Natural killer cell (primary cell): ENCODE measurements around the gene ZNF511. TPM values are rescaled to one million over a fixed set of nuclear protein-coding genes. Genes with fewer than 3 reads are reported as not detected.

Experiments used
- ATAC-seq, 3 donors: fragments of 150-1000 bp in 2 of 3; fragments of 200-7000 bp in 1 of 3; cut with Tn5 transposase; 1 replicate in 1 of 3; 2 replicates in 2 of 3; pipeline ENCODE4 v1.10.0; 2021; ENCODE audit warnings: mild to moderate bottlenecking in 2 of 3, moderate library complexity in 2 of 3
- DNase-seq, 2 donors: peaks; one replicate each; pipeline versions ENCODE4 v3.0.0 to v3.0.0-alpha.2; 2013 to 2021; ENCODE audit warnings: mixed read lengths in 1 of 2
- H3K27ac ChIP-seq: one replicate; pipeline ENCODE4 v1.5.1; 2013; ENCODE audit warnings: mild to moderate bottlenecking, low read length
- H3K27me3 ChIP-seq: one replicate; pipeline ENCODE4 v1.6.1; 2013; ENCODE audit warnings: low read length; ENCODE audit not compliant: control insufficient read depth, insufficient read depth
- H3K36me3 ChIP-seq: one replicate; pipeline ENCODE4 v1.6.1; 2013; ENCODE audit warnings: low read length; ENCODE audit not compliant: control insufficient read depth, insufficient read depth
- H3K4me1 ChIP-seq: one replicate; pipeline ENCODE4 v1.6.1; 2013; ENCODE audit warnings: low read length; ENCODE audit not compliant: control insufficient read depth, insufficient read depth
- H3K4me3 ChIP-seq: one replicate; pipeline ENCODE4 v1.5.1; 2013; ENCODE audit warnings: low read length
- H3K9me3 ChIP-seq: one replicate; pipeline ENCODE4 v1.6.1; 2013; ENCODE audit warnings: low read length; ENCODE audit not compliant: control insufficient read depth, insufficient read depth
- H3K27ac Mint-ChIP-seq, 2 donors: one replicate each; pipeline ENCODE4 v1.8.0; 2022; ENCODE audit warnings: mild to moderate bottlenecking in 2 of 2, mixed read lengths in 2 of 2, moderate library complexity in 1 of 2
- H3K27me3 Mint-ChIP-seq, 2 donors: one replicate each; pipeline ENCODE4 v1.8.0; 2022; ENCODE audit warnings: low read depth in 2 of 2, mixed read lengths in 2 of 2
- H3K36me3 Mint-ChIP-seq: one replicate; pipeline ENCODE4 v1.8.0; 2022; ENCODE audit warnings: mixed read lengths
- H3K4me1 Mint-ChIP-seq, 2 donors: one replicate each; pipeline ENCODE4 v1.8.0; 2022; ENCODE audit warnings: mixed read lengths in 2 of 2
- H3K4me3 Mint-ChIP-seq: one replicate; pipeline ENCODE4 v1.8.0; 2022; ENCODE audit warnings: mild to moderate bottlenecking, moderate library complexity, mixed read lengths
- H3K9me3 Mint-ChIP-seq, 2 donors: one replicate each; pipeline ENCODE4 v1.8.0; 2022; ENCODE audit warnings: mixed read lengths in 2 of 2
- CTCF ChIP-seq: fragments of 200-600 bp; IDR thresholded peaks from one replicate; pipeline ENCODE4 v1.8.0; 2022; ENCODE audit warnings: antibody characterized with exemption
- WGBS: methylation state at CpG from one replicate; pipeline ENCODE4 v1.1.7; 2013; ENCODE audit warnings: missing lambda C conversion rate; ENCODE audit not compliant: insufficient coverage; 5-methylcytosine and 5-hydroxymethylcytosine counted together
- intact Hi-C: fragments of 100-400 bp; cut with micrococcal nuclease; formaldehyde crosslinking; loops from one replicate; pipeline ENCODE4 v1.14.2; 2022
- total RNA-seq, 4 donors: library from RNA; stranded (reverse); fragments of 120-200 nt in 1 of 4; gene quantifications; one replicate each; pipeline versions ENCODE4 v1.2.3 to v1.2.4, GENCODE V29; 2013 to 2022

The ZNF511 gene
- total RNA-seq: 10 to 100 TPM; 28.1 to 39.0 (median 32.4) TPM
- 16.5 TPM for total RNA-seq (2013)

GRCh38 chr10:133308421-133309099, at the start of gene ZNF511, which contains the start of gene TUBGCP2:
Gene ZNF511 (plus strand): TSS chr10:133308914. CDS start chr10:133308944, 30 bp downstream.
Gene TUBGCP2 (minus strand): TSS chr10:133308872. CDS start chr10:133302941, 5,931 bp downstream.
- H3K27ac Mint-ChIP-seq: peak within 1 kb of the TSS; percentile 99
- DNase-seq: peak; percentile 94 to 95
- H3K36me3 Mint-ChIP-seq: no peaks in the 10 kb centered on the region
- under 1% methylated on average over 89 of the region's 89 CpGs for WGBS
- Histone ChIP-seq H3K4me3 (peak within 1 kb of the TSS; percentile 89), H3K9me3 (no peaks in the 10 kb centered on the region), H3K27me3 (no peaks in the 10 kb centered on the region), H3K36me3 (peaks cover 32% of the 10 kb centered on the region), H3K27ac (peak within 1 kb of the TSS; percentile 99), H3K4me1 (peaks cover 31% of the 10 kb centered on the region)
- ATAC-seq: peak; percentile 66 to 84 (median 76)
- H3K4me1 Mint-ChIP-seq: peaks cover 21 to 34% of the 10 kb centered on the region in 2 donors
- H3K27me3 Mint-ChIP-seq: no peaks in the 10 kb centered on the region
- peak within 1 kb of the TSS; percentile 99 for H3K4me3 Mint-ChIP-seq
- intact Hi-C loops: loop anchor here (1.0 kb wide), 1 partner anchor 30 kb away; no protein-coding TSS in a partner anchor
- no peak for TF ChIP-seq CTCF
- no peaks in the 10 kb centered on the region for H3K9me3 Mint-ChIP-seq

GRCh38 chr10:133259602-133259989, 49.1 kb upstream of the ZNF511 start:
- peaks cover 15% of the 10 kb centered on the region for H3K36me3 ChIP-seq
- H3K4me3 ChIP-seq: no peak overlapping the region
- 42% methylated on average over 12 of the region's 12 CpGs for WGBS
- peaks cover 74% of the 10 kb centered on the region for H3K4me1 ChIP-seq
- no peaks in the 10 kb centered on the region for H3K9me3 Mint-ChIP-seq
- ATAC-seq: no peak
- peaks cover 0 to 2% of the 10 kb centered on the region in 2 donors for H3K27me3 Mint-ChIP-seq
- H3K27ac Mint-ChIP-seq: peak overlapping the region; percentile 83 to 89
- H3K36me3 Mint-ChIP-seq: no peaks in the 10 kb centered on the region
- H3K4me1 Mint-ChIP-seq: peaks cover 23 to 63% of the 10 kb centered on the region in 2 donors
- no peak for TF ChIP-seq CTCF
- intact Hi-C loops: loop anchor here (2.0 kb wide), 1 partner anchor 19 kb away; no protein-coding TSS in a partner anchor
- peak overlapping the region; percentile 80 for H3K27ac ChIP-seq
- H3K4me3 Mint-ChIP-seq: peak overlapping the region; percentile 74
- DNase-seq: no peak
- H3K27me3 ChIP-seq: no peaks in the 10 kb centered on the region
- no peaks in the 10 kb centered on the region for H3K9me3 ChIP-seq

- no peaks in the 10 kb centered on the region for H3K27me3 ChIP-seq
- DNase-seq (peak; percentile 56 to 82), ATAC-seq (peak; percentile 52 to 72 (median 65))
- peak overlapping the region; percentile 39 for H3K4me3 ChIP-seq
- H3K9me3 ChIP-seq: no peaks in the 10 kb centered on the region
- H3K4me1 ChIP-seq: peaks cover 84% of the 10 kb centered on the region
- WGBS: 25% methylated on average over 46 of the region's 50 CpGs
- Mint-ChIP-seq H3K4me1 (peaks cover 23 to 77% of the 10 kb centered on the region in 2 donors), H3K9me3 (no peaks in the 10 kb centered on the region), H3K36me3 (no peaks in the 10 kb centered on the region), H3K4me3 (peak overlapping the region; percentile 77), H3K27me3 (peaks cover 0 to 2% of the 10 kb centered on the region in 2 donors), H3K27ac (peak overlapping the region; percentile 65 to 83)
- H3K36me3 ChIP-seq: peaks cover 18% of the 10 kb centered on the region
- no peak for TF ChIP-seq CTCF
- H3K27ac ChIP-seq: peak overlapping the region; percentile 85
- intact Hi-C loops: no loop called here
Measured at GRCh38 chr10:133260895-133261725, 47.6 kb upstream of the ZNF511 start.
